H1 (cell line): ENCODE results near the gene STARD13. TPM values are rescaled to one million over a fixed set of nuclear protein-coding genes. Genes with fewer than 3 reads are reported as not detected.

Source experiments
- SRF ChIP-seq: IDR thresholded peaks from 2 replicates; pipeline ENCODE4 v1.6.1; 2011; ENCODE audit warnings: mild to moderate bottlenecking, low read depth, low read length, moderate library complexity
- polyA plus RNA-seq, 7 experiments: library from polyadenylated mRNA; depleted of rRNA in 3 of 7; stranded (reverse) in 5 of 7; unstranded in 2 of 7; fragments of >200 nt in 5 of 7; fragments of 200-250 nt in 2 of 7; gene quantifications; 1 replicate in 5 of 7; 2 replicates in 1 of 7; 4 replicates in 1 of 7; pipeline versions ENCODE4 v1.2.1 to v1.2.3, GENCODE V29; 2011 to 2013; ENCODE audit warnings: missing spikeins in 2 of 7, mixed read lengths in 2 of 7
- total RNA-seq: library from RNA; stranded (reverse); fragmentation: NEBNext Ultra II Directional; extraction: Animal tissue kit (Norgen Biotek cat#: 25700); gene quantifications from 2 replicates; pipeline ENCODE4 v1.2.1, GENCODE V29; 2021

The STARD13 gene
- total and polyA plus RNA-seq, 2 of the 8 experiments (the other 6 are each of a cell fraction or from before 2014, with no cell fraction given), result 0.82 to 2.9 TPM

DNA sequence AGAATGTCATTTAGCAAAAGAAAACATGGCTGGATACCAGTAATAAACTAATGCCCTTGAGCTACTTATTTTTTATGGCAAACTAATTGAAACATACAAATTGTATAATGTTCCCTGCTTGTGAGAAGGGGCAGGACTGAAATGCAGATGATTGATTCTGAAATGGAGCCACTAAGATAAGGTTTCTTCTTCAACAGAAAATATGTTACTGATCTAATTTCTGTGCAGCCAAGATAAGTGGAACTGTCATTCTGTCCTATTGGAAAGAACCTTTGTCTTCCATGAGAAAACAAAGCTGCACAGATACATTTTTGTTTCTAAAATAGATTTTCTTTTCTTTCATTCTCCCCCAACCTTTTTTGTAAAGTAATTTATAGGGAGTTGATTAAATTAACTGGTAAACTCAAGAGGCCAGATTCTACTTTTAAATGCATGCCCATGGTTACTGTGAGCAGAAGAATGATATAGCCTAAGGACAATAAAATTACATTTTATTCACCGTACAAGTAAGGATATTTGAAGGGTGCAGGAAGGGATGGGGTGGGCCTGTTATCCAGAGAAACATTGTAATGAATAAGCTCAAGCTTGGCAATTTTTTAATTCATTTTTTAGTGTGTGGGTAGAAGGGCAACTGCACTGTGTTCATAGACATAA is 39.9 kb downstream of the STARD13 start (continued):
- TF ChIP-seq SRF, result no peak
